Gastroesophageal sphincter (tissue), 3 donors: ENCODE data around the gene RBM19.

ENCODE experiments used
- EP300 ChIP-seq: sonication (generic); formaldehyde crosslinking; IDR thresholded peaks from one replicate; pipeline ENCODE4 v1.6.1; 2017; ENCODE audit warnings: antibody characterized with exemption, mild to moderate bottlenecking
- POLR2A ChIP-seq, 2 donors: fragments of 450-650 bp; IDR thresholded peaks; one replicate each; pipeline ENCODE4 v1.6.1; 2017; ENCODE audit warnings: antibody characterized with exemption in 2 of 2, mild to moderate bottlenecking in 2 of 2, moderate library complexity in 1 of 2
- POLR2AphosphoS5 ChIP-seq: sonication (generic); formaldehyde crosslinking; IDR thresholded peaks from one replicate; pipeline ENCODE4 v1.6.1; 2017; ENCODE audit warnings: antibody characterized with exemption
- TF ChIP-seq, protein P1 (sequence below), 4 experiments: fragments of 200-600 bp in 2 of 4; fragments of 450-650 bp in 2 of 4; sonication (generic) in 1 of 4; IDR thresholded peaks; one replicate each; pipeline ENCODE4 v1.5.1; 2017 to 2019; ENCODE audit warnings: antibody characterized with exemption in 4 of 4, mild to moderate bottlenecking in 2 of 4, moderate library complexity in 2 of 4

DNA sequence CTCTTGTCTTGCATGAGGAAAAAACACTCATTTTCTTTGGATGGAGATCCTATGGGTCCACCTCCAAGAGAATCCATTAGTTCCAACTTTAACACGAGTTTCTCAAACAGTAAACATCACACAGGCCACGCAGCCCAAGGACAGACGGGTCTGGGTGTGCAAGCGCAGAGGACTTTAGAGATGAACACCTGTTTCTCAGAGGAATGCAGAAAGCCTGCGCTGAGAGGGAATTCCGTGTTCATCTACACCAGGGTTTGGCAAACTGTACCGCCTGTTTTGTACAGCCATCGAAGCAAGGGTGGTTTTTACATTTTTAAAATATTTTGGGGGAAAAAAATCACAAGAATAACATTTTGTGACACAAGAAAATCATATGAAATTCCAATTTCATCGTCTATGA is 79.4 kb downstream of the RBM19 start:
- TF ChIP-seq EP300 (no peak), POLR2AphosphoS5 (no peak), POLR2A (IDR thresholded peaks at IDR 0.05) (no peak)
- TF ChIP-seq, protein P1, sequence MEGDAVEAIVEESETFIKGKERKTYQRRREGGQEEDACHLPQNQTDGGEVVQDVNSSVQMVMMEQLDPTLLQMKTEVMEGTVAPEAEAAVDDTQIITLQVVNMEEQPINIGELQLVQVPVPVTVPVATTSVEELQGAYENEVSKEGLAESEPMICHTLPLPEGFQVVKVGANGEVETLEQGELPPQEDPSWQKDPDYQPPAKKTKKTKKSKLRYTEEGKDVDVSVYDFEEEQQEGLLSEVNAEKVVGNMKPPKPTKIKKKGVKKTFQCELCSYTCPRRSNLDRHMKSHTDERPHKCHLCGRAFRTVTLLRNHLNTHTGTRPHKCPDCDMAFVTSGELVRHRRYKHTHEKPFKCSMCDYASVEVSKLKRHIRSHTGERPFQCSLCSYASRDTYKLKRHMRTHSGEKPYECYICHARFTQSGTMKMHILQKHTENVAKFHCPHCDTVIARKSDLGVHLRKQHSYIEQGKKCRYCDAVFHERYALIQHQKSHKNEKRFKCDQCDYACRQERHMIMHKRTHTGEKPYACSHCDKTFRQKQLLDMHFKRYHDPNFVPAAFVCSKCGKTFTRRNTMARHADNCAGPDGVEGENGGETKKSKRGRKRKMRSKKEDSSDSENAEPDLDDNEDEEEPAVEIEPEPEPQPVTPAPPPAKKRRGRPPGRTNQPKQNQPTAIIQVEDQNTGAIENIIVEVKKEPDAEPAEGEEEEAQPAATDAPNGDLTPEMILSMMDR (IDR thresholded peaks at IDR 0.05) = no peak
